Activated naive CD8-positive, alpha-beta T cell treated with anti-CD3 and anti-CD28 coated beads for 36 hours (primary cell): ENCODE results near the gene FRMPD3. TPM values are rescaled to one million over a fixed set of nuclear protein-coding genes. Genes with fewer than 3 reads are reported as not detected.

Source experiments
- total RNA-seq, 2 experiments: library from RNA; stranded (reverse); gene quantifications; one replicate each; pipeline ENCODE4 v1.2.3, GENCODE V29; 2021

Gene FRMPD3
- total RNA-seq, 2 experiments from 2014 or later: not detected

Other genes starting within 250 kb of the FRMPD3 start
- 1 to 10 TPM; 2.5 to 3.6 TPM for gene NUP62CL, start 243.2 kb upstream of the FRMPD3 start, total RNA-seq
- not detected for gene DNAAF6, start 243.0 kb upstream of the FRMPD3 start, total RNA-seq
- gene PRPS1, start 178.9 kb downstream of the FRMPD3 start, total RNA-seq: 100 to 1,000 TPM; 123 to 129 TPM